ENCODE measurements around the gene GPM6B. TPM values are rescaled to one million over a fixed set of nuclear protein-coding genes. Genes with fewer than 3 reads are reported as not detected.

GPM6B gene
- total and polyA plus RNA-seq, 8 donors: 0.29 to 67.9 (median 8.3) TPM

GRCh38 chrX:13836575-13836974 lies 19.7 kb upstream of the GPM6B start:
- Histone ChIP-seq H3K4me3 (no peak overlapping the region), H3K36me3 (no peaks in the 10 kb centered on the region), H3K27ac (no peak overlapping the region), H3K27me3 (no peaks in the 10 kb centered on the region), H3K4me1 (no peaks in the 10 kb centered on the region), H3K9me3 (no peaks in the 10 kb centered on the region)
- WGBS, 5 donors: 60 to 70% (median 68%) methylated on average over 6 of the region's 6 CpGs
- intact Hi-C loops (cut with DNase I; ENCODE audit: low total_unique reads): no loop called here
- DNase-seq: no peak
- TF ChIP-seq POLR2AphosphoS5 (IDR thresholded peaks at IDR 0.05) (no peak), CTCF (IDR thresholded peaks at IDR 0.05) (no peak), POLR2A (IDR thresholded peaks at IDR 0.05) (no peak), EP300 (IDR thresholded peaks at IDR 0.05) (no peak)

GRCh38 chrX:13835825-13836224 lies 18.9 kb upstream of the GPM6B start:
- TF ChIP-seq POLR2AphosphoS5 (IDR thresholded peaks at IDR 0.05): no peak
- TF ChIP-seq POLR2A (IDR thresholded peaks at IDR 0.05): no peak
- no peak for TF ChIP-seq CTCF (IDR thresholded peaks at IDR 0.05)
- no peak for TF ChIP-seq EP300 (IDR thresholded peaks at IDR 0.05)
- intact Hi-C loops (cut with DNase I; ENCODE audit: low total_unique reads): no loop called here
- Histone ChIP-seq H3K36me3 (no peaks in the 10 kb centered on the region), H3K4me1 (no peaks in the 10 kb centered on the region), H3K27ac (no peak overlapping the region), H3K9me3 (no peaks in the 10 kb centered on the region), H3K27me3 (no peaks in the 10 kb centered on the region), H3K4me3 (no peak overlapping the region)
- 25 to 58% (median 40%) methylated on average over 4 of the region's 4 CpGs for WGBS, 5 donors
- DNase-seq: no peak

GRCh38 chrX:13834355-13834754 lies 17.5 kb upstream of the GPM6B start:
- Histone ChIP-seq H3K27ac (no peak overlapping the region), H3K4me1 (no peaks in the 10 kb centered on the region), H3K36me3 (no peaks in the 10 kb centered on the region), H3K27me3 (no peaks in the 10 kb centered on the region), H3K4me3 (no peak overlapping the region), H3K9me3 (no peaks in the 10 kb centered on the region)
- TF ChIP-seq CTCF (IDR thresholded peaks at IDR 0.05) (no peak), POLR2A (IDR thresholded peaks at IDR 0.05) (no peak), POLR2AphosphoS5 (IDR thresholded peaks at IDR 0.05) (no peak)
- 77 to 96% (median 90%) methylated on average over 2 of the region's 2 CpGs for WGBS, 5 donors
- DNase-seq: no peak
- intact Hi-C loops (cut with DNase I; ENCODE audit: low total_unique reads): no loop called here

GRCh38 chrX:13829983-13830382 lies 13.1 kb upstream of the GPM6B start:
- Histone ChIP-seq H3K27me3 (peaks cover 0 to 3% (median 0%) of the 10 kb centered on the region in 3 donors), H3K4me1 (no peaks in the 10 kb centered on the region), H3K36me3 (no peaks in the 10 kb centered on the region), H3K4me3 (no peak overlapping the region), H3K27ac (no peak overlapping the region), H3K9me3 (no peaks in the 10 kb centered on the region)
- DNase-seq: no peak
- no peak for TF ChIP-seq EP300 (IDR thresholded peaks at IDR 0.05)
- TF ChIP-seq CTCF (IDR thresholded peaks at IDR 0.05): no peak
- intact Hi-C loops (cut with DNase I; ENCODE audit: low total_unique reads): no loop called here
- WGBS, 5 donors: 83 to 98% (median 87%) methylated on average over 4 to 5 of the region's 5 CpGs

Measured in stomach (tissue), 9 donors.